ENCODE data around the gene GDPD5.

GDPD5 gene

GRCh38 chr11:75399344-75400145, 126.2 kb downstream of the GDPD5 start, which contains the start of gene RPS3:
RPS3 (plus strand) TSS chr11:75399518; CDS start chr11:75399548, 30 bp downstream.
- DNase-seq (ENCODE audit: low read depth) = peak; percentile 76

DNA sequence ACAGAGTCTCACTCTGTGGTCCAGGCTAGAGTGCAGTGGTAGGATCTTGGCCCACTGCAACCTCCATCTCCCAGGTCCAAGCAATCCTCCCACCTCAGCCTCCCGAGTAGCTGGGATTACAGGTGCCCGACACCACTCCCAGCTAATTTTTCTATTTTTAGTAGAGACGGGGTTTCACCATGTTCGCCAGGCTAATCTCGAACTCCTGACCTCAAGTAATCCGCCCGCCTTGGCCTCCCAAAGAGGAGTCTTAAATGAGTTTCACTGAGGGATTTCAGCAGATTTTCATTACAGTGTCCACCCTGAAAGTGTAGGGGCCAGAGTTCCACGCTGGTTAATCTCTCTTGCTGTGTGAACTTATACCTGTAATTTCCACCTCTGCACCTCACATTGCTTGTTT, 126.8 kb downstream of the GDPD5 start:
- no peak for DNase-seq (ENCODE audit: low read depth)

DNA sequence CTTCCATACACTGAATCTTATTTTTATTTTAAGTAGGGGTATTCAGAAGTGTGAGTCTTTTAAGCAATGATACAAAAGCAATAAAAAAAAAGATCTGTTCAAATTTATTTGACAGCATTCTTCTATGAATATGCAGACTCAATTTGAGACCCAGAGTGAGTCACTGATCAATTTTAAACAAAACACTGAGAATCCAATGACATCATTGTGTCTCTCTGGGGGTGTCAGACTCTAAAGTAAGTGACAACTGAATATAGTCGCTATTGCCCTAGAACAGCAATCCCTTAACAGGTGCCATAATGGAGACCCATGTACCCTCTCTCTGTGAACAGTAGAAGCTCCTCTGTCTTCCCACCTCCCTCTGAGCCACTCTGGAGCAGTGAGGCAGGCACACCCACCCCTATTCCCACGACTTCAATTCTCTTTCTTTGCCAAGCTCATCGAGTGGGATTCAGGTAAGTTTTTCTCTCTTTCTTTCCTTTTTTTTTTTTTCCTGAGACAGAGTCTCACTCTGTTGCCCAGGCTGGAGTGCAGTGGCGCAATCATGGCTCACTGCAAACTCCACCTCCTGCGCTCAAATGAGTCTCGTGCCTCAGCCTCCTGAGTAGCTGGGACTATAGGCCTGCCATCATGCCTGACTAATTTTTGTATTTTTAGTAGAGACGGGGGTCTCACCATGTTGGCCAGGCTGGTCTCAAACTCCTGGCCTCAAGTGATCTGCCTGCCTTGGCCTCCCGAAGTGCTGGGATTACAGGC, 131.5 kb downstream of the GDPD5 start:
- DNase-seq (ENCODE audit: low read depth) = no peak

DNA sequence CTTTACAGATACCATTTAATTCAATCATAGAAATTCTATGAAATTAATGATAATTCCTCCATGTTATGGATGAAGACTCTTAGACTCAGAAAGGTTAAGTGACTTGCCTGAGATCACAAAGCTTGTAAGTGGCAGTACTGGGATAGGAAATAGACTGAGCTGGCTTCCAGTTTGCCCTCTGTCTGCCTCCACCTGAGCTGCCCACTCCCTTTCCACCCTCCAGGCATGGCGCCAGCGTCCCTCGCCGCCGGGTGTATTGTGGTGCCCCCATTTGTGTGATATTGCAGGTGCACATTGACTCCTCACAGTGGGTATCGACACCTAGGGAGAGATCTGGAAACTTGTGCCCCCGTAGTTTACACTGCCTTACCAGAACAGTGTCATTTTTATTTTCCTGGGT, 135.8 kb downstream of the GDPD5 start:
- no peak for DNase-seq (ENCODE audit: low read depth)

DNA sequence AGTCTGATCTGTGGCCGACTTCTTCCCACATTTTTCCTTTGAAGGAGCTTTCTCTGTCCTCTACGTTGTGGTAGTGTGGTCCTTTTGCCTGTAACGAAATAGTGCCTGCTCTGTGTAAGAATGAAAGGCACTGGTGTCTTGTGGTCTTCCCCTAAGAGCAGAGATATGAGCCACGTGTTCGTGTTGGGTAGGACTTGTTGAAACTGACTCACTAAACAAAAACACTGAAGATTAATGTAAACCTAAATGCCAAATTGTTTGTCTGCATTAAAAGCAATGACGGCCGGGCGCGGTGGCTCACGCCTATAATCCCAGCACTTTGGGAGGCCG, 136.5 kb downstream of the GDPD5 start:
- DNase-seq (ENCODE audit: low read depth) = no peak

DNA sequence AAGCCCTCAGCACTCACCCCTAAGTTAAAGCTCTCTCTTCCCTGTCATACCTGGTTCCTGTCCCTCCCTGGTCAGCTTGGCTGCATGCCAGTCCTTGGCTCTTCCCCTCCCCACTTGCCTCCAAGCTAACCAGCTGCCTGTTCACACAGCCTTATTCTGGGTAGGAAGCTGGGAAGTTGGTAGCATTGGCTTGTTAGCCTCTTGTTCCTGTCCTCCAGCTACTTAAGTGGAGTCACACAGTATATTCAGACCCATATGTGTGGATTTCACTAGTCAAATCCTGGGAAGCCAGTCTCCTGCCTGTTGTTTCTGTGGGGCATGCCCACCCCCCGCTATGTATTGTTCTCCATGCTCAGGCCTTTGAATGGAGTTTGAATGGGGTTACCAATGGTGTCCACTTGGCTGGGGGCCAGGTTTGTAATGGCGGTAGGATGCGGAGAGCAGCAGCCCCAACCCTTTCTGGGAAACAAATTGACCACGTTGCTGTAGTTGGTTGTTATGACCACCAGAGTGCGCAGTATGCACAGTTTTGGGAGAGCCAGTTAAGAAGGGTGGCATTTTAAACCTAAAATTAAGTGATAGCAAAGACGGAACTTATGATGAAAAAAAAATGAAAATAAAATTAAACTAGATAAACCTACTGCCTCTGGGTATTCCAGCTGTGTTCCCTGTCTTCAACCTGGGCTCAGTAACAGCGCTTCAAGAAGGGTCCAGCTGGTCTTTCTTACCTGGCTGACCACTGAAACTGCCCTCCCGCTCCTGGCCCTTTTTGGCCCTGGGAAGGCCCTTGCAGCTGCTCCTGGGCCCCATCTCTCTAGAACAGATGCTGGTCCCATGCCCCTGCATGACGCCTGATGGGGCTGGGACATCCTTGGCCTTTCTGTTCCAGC, 137.1 kb downstream of the GDPD5 start:
- DNase-seq (ENCODE audit: low read depth) = no peak

GRCh38 chr11:75387736-75388294, 137.9 kb downstream of the GDPD5 start:
- no peak for DNase-seq (ENCODE audit: low read depth)

GRCh38 chr11:75386942-75387630, 138.7 kb downstream of the GDPD5 start:
- no peak for DNase-seq (ENCODE audit: low read depth)
